BE2C (cell line): ENCODE measurements around the gene CISH.

Experiments used
- DNase-seq: peaks from one replicate; pipeline ENCODE4 v3.0.0-alpha.2; 2020
- H3K27me3 ChIP-seq: fragments of 250-450 bp; sonication (Bioruptor Pico); 2 replicates; pipeline ENCODE4 v1.5.1; 2020; ENCODE audit warnings: mild to moderate bottlenecking
- H3K36me3 ChIP-seq: fragments of 250-450 bp; sonication (Bioruptor Pico); 2 replicates; pipeline ENCODE4 v1.5.1; 2020; ENCODE audit warnings: mild to moderate bottlenecking
- H3K4me1 ChIP-seq: fragments of 250-450 bp; sonication (Bioruptor Pico); 2 replicates; pipeline ENCODE4 v1.5.1; 2020
- H3K4me3 ChIP-seq: 2 replicates; pipeline ENCODE4 v1.5.1; 2011; ENCODE audit warnings: low read depth, low read length
- H3K9me3 ChIP-seq: fragments of 250-450 bp; sonication (Bioruptor Pico); 2 replicates; pipeline ENCODE4 v1.5.1; 2020
- CTCF ChIP-seq: IDR thresholded peaks from 2 replicates; pipeline ENCODE4 v1.5.1; 2012; ENCODE audit warnings: mild to moderate bottlenecking, low read depth, low read length

The CISH gene

GRCh38 chr3:50610181-50610971, 1.2 kb downstream of the CISH start:
- peak overlapping the region; percentile 49; the same call in 1 of the 2 replicates for H3K4me3 ChIP-seq
- no peaks in the 10 kb centered on the region for H3K27me3 ChIP-seq
- no peaks in the 10 kb centered on the region for H3K36me3 ChIP-seq
- peaks cover 6% of the 10 kb centered on the region; the same call in 1 of the 2 replicates for H3K4me1 ChIP-seq
- no peaks in the 10 kb centered on the region for H3K9me3 ChIP-seq
- DNase-seq: no peak
- no peak for TF ChIP-seq CTCF

GRCh38 chr3:50609763-50610085, 1.9 kb downstream of the CISH start:
- H3K4me3 ChIP-seq: no peak overlapping the region
- peaks cover 6% of the 10 kb centered on the region; the same call in 1 of the 2 replicates for H3K4me1 ChIP-seq
- H3K27me3 ChIP-seq: no peaks in the 10 kb centered on the region
- TF ChIP-seq CTCF: no peak
- H3K36me3 ChIP-seq: no peaks in the 10 kb centered on the region
- DNase-seq: no peak
- no peaks in the 10 kb centered on the region for H3K9me3 ChIP-seq

GRCh38 chr3:50609071-50609762, 2.4 kb downstream of the CISH start:
- peaks cover 6% of the 10 kb centered on the region; the same call in 1 of the 2 replicates for H3K4me1 ChIP-seq
- DNase-seq: no peak
- H3K4me3 ChIP-seq: no peak overlapping the region
- H3K9me3 ChIP-seq: no peaks in the 10 kb centered on the region
- no peaks in the 10 kb centered on the region for H3K36me3 ChIP-seq
- no peak for TF ChIP-seq CTCF
- no peaks in the 10 kb centered on the region for H3K27me3 ChIP-seq

GRCh38 chr3:50608278-50608677, 3.3 kb downstream of the CISH start:
- no peak for DNase-seq
- no peaks in the 10 kb centered on the region for H3K27me3 ChIP-seq
- H3K4me3 ChIP-seq: no peak overlapping the region
- no peak for TF ChIP-seq CTCF
- H3K4me1 ChIP-seq: peaks cover 6% of the 10 kb centered on the region; the same call in 1 of the 2 replicates
- no peaks in the 10 kb centered on the region for H3K9me3 ChIP-seq
- no peaks in the 10 kb centered on the region for H3K36me3 ChIP-seq

GRCh38 chr3:50607271-50608091, 4.1 kb downstream of the CISH start:
- Histone ChIP-seq H3K36me3 (no peaks in the 10 kb centered on the region), H3K9me3 (no peaks in the 10 kb centered on the region), H3K4me1 (peaks cover 6% of the 10 kb centered on the region; the same call in 1 of the 2 replicates), H3K27me3 (no peaks in the 10 kb centered on the region), H3K4me3 (no peak overlapping the region)
- no peak for DNase-seq
- no peak for TF ChIP-seq CTCF
